ENCODE measurements around the gene GPR132.

The GPR132 gene

GRCh38 chr14:105094193-105094907, 29.1 kb upstream of the GPR132 start:
- no peak for DNase-seq (ENCODE audit: low read depth)
- H3K4me3 ChIP-seq (ENCODE audit: low read length), result peak overlapping the region; percentile 79
- no peak for TF ChIP-seq CTCF (conservative IDR thresholded peaks at IDR 0.05; ENCODE audit: low read length)

GRCh38 chr14:105093431-105094192, 28.4 kb upstream of the GPR132 start:
- peak; percentile 65 for DNase-seq (ENCODE audit: low read depth)
- peak overlapping the region; percentile 79 for H3K4me3 ChIP-seq (ENCODE audit: low read length)
- peak; percentile 37 for TF ChIP-seq CTCF (conservative IDR thresholded peaks at IDR 0.05; ENCODE audit: low read length)

GRCh38 chr14:105093038-105093430, 27.8 kb upstream of the GPR132 start:
- H3K4me3 ChIP-seq (ENCODE audit: low read length), result peak overlapping the region; percentile 79
- DNase-seq (ENCODE audit: low read depth), result peak; percentile 59
- no peak for TF ChIP-seq CTCF (conservative IDR thresholded peaks at IDR 0.05; ENCODE audit: low read length)

- no peak for DNase-seq (ENCODE audit: low read depth)
- H3K4me3 ChIP-seq (ENCODE audit: low read length), result peak overlapping the region; percentile 79
- TF ChIP-seq CTCF (conservative IDR thresholded peaks at IDR 0.05; ENCODE audit: low read length), result no peak
Measured at GRCh38 chr14:105092171-105093037, 27.2 kb upstream of the GPR132 start.

GRCh38 chr14:105091517-105092170, 26.4 kb upstream of the GPR132 start:
- TF ChIP-seq CTCF (conservative IDR thresholded peaks at IDR 0.05; ENCODE audit: low read length), result no peak
- DNase-seq (ENCODE audit: low read depth), result peak; percentile 64
- H3K4me3 ChIP-seq (ENCODE audit: low read length), result peak overlapping the region; percentile 79; the same call in 1 of the 2 replicates

- H3K4me3 ChIP-seq (ENCODE audit: low read length), result no peak overlapping the region
- no peak for DNase-seq (ENCODE audit: low read depth)
- no peak for TF ChIP-seq CTCF (conservative IDR thresholded peaks at IDR 0.05; ENCODE audit: low read length)
Measured at GRCh38 chr14:105091054-105091516, 25.9 kb upstream of the GPR132 start.
